Kidney epithelial cell (primary cell): ENCODE data around the gene ECPAS. TPM values are rescaled to one million over a fixed set of nuclear protein-coding genes. Genes with fewer than 3 reads are reported as not detected.

Experiments used
- DNase-seq: peaks from one replicate; pipeline ENCODE4 v3.0.0-alpha.2; 2010; ENCODE audit warnings: low read depth
- H3K27me3 ChIP-seq: 2 replicates; pipeline ENCODE4 v1.6.0; 2011; ENCODE audit warnings: low read length; ENCODE audit not compliant: control insufficient read depth, insufficient read depth
- H3K36me3 ChIP-seq: 2 replicates; pipeline ENCODE4 v1.5.1; 2011; ENCODE audit warnings: low read length; ENCODE audit not compliant: control insufficient read depth, insufficient read depth
- H3K4me3 ChIP-seq: 2 replicates; pipeline ENCODE4 v1.5.1; 2011; ENCODE audit warnings: low read depth, mild to moderate bottlenecking, control low read depth, low read length
- CTCF ChIP-seq: IDR thresholded peaks from 2 replicates; pipeline ENCODE4 v1.5.1; 2011; ENCODE audit warnings: mild to moderate bottlenecking, moderate library complexity, low read length, control low read depth, inconsistent platforms; ENCODE audit not compliant: insufficient read depth, poor library complexity, severe bottlenecking
- total RNA-seq: library from RNA; depleted of rRNA; stranded (reverse); fragments of >200 nt; gene quantifications from 2 replicates; pipeline ENCODE4 v1.2.3, GENCODE V29; 2015

Gene ECPAS
- total RNA-seq, 1 donor from 2014 or later, result 67.0 TPM

GRCh38 chr9:111481885-111482636 is 2.1 kb downstream of the ECPAS start:
- no peak for DNase-seq

GRCh38 chr9:111477677-111478076 is 6.5 kb downstream of the ECPAS start:
- no peak for DNase-seq
- no peaks in the 10 kb centered on the region for H3K36me3 ChIP-seq
- no peaks in the 10 kb centered on the region for H3K27me3 ChIP-seq
- H3K4me3 ChIP-seq, result no peak overlapping the region
- TF ChIP-seq CTCF, result no peak

More at GRCh38 chr9:111481885-111482636, 2.1 kb downstream of the ECPAS start:
- Histone ChIP-seq H3K36me3 (no peaks in the 10 kb centered on the region), H3K4me3 (peak overlapping the region; percentile 94), H3K27me3 (no peaks in the 10 kb centered on the region)
- TF ChIP-seq CTCF, result no peak

GRCh38 chr9:111475195-111475594 is 9.0 kb downstream of the ECPAS start:
- no peaks in the 10 kb centered on the region for H3K36me3 ChIP-seq
- H3K4me3 ChIP-seq, result no peak overlapping the region
- no peak for DNase-seq
- no peak for TF ChIP-seq CTCF
- H3K27me3 ChIP-seq, result no peaks in the 10 kb centered on the region

- no peak for TF ChIP-seq CTCF
- no peak overlapping the region for H3K4me3 ChIP-seq
- H3K36me3 ChIP-seq, result no peaks in the 10 kb centered on the region
- H3K27me3 ChIP-seq, result no peaks in the 10 kb centered on the region
- no peak for DNase-seq
These were observed 9.8 kb downstream of the ECPAS start for GRCh38 chr9:111474385-111474784.

- no peak overlapping the region for H3K4me3 ChIP-seq
- no peak for DNase-seq
- no peaks in the 10 kb centered on the region for H3K27me3 ChIP-seq
- no peaks in the 10 kb centered on the region for H3K36me3 ChIP-seq
- no peak for TF ChIP-seq CTCF
These were observed 16.3 kb downstream of the ECPAS start for GRCh38 chr9:111467778-111468367.
